ENCODE data around the gene CCDC117. TPM values are rescaled to one million over a fixed set of nuclear protein-coding genes. Genes with fewer than 3 reads are reported as not detected.
A peak's percentile ranks its signal among the peaks of the same experiment; 100 is the strongest.
"Not testable (repeated sequence)": the region's sequence is repeated elsewhere in the genome, so short reads cannot be mapped to it uniquely, and the experiment has no call there.

The CCDC117 gene
- polyA plus RNA-seq, 1 of the 3 experiments (the other 2 are of a cell fraction), result 4.2 TPM

DNA sequence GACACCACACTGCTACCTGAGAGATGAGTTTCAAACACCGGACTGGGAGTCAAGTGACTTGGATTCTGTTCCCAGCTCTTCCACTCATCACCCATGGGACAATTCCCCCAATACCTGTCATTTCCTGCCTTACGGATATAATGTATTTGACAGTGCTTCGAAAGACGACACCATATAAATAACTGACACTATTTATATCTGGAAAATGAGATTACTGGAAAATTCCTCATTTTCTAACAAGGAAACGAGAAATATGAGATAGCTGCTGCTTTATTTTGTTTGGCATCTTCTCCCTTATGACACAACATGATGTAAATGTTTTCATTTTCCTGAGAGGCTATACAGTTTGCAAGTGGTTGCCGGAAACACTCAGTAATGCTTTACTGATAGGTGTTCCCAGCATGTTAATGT, 22.0 kb upstream of the CCDC117 start (continued):
- TF ChIP-seq, protein P1, sequence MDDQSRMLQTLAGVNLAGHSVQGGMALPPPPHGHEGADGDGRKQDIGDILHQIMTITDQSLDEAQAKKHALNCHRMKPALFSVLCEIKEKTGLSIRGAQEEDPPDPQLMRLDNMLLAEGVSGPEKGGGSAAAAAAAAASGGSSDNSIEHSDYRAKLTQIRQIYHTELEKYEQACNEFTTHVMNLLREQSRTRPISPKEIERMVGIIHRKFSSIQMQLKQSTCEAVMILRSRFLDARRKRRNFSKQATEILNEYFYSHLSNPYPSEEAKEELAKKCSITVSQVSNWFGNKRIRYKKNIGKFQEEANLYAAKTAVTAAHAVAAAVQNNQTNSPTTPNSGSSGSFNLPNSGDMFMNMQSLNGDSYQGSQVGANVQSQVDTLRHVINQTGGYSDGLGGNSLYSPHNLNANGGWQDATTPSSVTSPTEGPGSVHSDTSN (IDR thresholded peaks at IDR 0.05), result peak; percentile 67

DNA sequence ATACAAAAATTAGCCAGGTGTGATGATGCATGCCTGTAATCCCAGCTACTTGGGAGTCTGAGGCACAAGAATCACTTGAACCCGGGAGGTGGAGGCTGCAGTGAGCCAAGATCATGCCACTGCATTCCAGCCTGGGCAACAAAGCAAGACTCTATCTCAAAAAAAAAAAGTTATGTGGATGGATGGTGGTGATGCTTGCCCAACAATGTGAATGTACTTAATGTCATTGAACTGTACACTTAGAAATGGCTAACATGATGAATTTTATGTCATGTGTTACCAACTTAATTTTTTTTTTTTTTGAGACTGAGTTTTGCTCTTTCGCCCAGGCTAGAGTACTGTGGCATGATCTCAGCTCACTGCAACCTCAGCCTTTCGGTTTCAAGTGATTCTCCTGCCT, 18.0 kb upstream of the CCDC117 start:
- H3K27me3 ChIP-seq (ENCODE audit: insufficient read depth); H3K9me3 ChIP-seq; H3K4me1 ChIP-seq (ENCODE audit: control insufficient read depth in 1 of 2, insufficient read depth in 2 of 2, low read depth in 1 of 2, low read length in 1 of 2); DNase-seq; H2AFZ ChIP-seq (ENCODE audit: low read depth); POLR2A ChIA-PET; H3K27ac ChIP-seq (ENCODE audit: low read depth in 2 of 2, low read length in 1 of 2); H3K4me3 ChIP-seq (ENCODE audit: low read depth in 2 of 2, low read length in 1 of 2); H3K9ac ChIP-seq; H3K79me2 ChIP-seq (ENCODE audit: insufficient read depth); H3K9me2 ChIP-seq; H4K20me1 ChIP-seq (ENCODE audit: insufficient read depth); H3K4me2 ChIP-seq: not testable (repeated sequence)
- CTCF ChIA-PET, result interaction anchor here (1.5 kb wide), 1 partner anchor 75 kb away, joined by 3 read pairs; no protein-coding TSS in a partner anchor
- Histone ChIP-seq H3F3A (replicated peaks; ENCODE audit: insufficient read depth) (peaks cover 13% of the 10 kb centered on the region), H3K36me3 (replicated peaks in 1 of 2; ENCODE audit: control insufficient read depth in 1 of 2, insufficient read depth in 2 of 2, low read length in 1 of 2) (peaks cover 0 to 19% of the 10 kb centered on the region in 2 experiments)
- 95% methylated on average over 3 of the region's 3 CpGs for WGBS (ENCODE audit: low lambda C conversion rate)

DNA sequence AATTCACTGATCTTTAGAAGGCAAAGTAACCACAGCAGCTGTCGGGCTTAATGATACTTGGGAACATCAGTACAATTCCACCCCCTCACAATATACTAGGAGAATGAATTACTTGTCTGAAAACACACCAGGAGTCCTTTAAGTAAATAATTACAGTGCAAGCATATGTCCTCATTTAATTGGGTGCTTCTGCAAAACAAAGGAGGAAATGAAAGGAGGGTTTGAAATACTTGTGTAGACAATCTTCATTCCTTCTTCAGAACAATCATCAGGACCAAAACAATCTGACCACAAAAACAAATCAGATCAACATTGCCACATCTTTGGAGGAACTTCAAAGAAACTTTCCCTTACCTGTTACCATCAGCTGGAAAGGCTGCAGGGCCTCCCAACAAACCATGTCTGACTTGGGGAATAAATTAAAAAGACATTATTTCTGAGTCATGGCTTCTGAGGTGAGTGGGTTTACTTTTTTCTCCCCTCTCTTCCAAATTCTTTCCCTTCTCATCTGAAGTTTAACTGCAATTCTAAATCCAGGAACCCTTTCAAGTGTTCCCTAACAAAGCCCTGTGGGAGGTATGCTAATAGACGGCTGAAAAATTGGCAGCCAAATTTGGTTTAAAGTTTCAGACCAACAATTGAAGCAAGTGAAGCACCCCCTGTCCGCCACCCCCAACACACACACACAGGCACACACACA, 12.5 kb upstream of the CCDC117 start:
- POLR2A ChIA-PET, result interaction anchor here (0.6 kb wide), 1 partner anchor 73 kb away, joined by 3 read pairs; no protein-coding TSS in a partner anchor
- Histone ChIP-seq H3K27ac (ENCODE audit: low read depth in 2 of 2, low read length in 1 of 2) (no peak overlapping the region), H2AFZ (ENCODE audit: low read depth) (no peak overlapping the region), H3K27me3 (ENCODE audit: insufficient read depth) (no peaks in the 10 kb centered on the region), H3K4me3 (ENCODE audit: low read depth in 2 of 2, low read length in 1 of 2) (no peak overlapping the region), H4K20me1 (ENCODE audit: insufficient read depth) (no peaks in the 10 kb centered on the region), H3F3A (replicated peaks; ENCODE audit: insufficient read depth) (peaks cover 9% of the 10 kb centered on the region), H3K36me3 (replicated peaks in 1 of 2; ENCODE audit: control insufficient read depth in 1 of 2, insufficient read depth in 2 of 2, low read length in 1 of 2) (no peaks in the 10 kb centered on the region), H3K9me3 (no peaks in the 10 kb centered on the region), H3K79me2 (ENCODE audit: insufficient read depth) (no peaks in the 10 kb centered on the region), H3K4me1 (ENCODE audit: control insufficient read depth in 1 of 2, insufficient read depth in 2 of 2, low read depth in 1 of 2, low read length in 1 of 2) (no peaks in the 10 kb centered on the region), H3K4me2 (no peak overlapping the region), H3K9ac (no peak overlapping the region), H3K9me2 (no peaks in the 10 kb centered on the region)
- no peak for DNase-seq
- 90% methylated on average over 3 of the region's 3 CpGs for WGBS (ENCODE audit: low lambda C conversion rate)
- CTCF ChIA-PET, result interaction anchor here (1.0 kb wide), 1 partner anchor 13 kb away, joined by 3 read pairs; no protein-coding TSS in a partner anchor
- TF ChIP-seq, protein P2, sequence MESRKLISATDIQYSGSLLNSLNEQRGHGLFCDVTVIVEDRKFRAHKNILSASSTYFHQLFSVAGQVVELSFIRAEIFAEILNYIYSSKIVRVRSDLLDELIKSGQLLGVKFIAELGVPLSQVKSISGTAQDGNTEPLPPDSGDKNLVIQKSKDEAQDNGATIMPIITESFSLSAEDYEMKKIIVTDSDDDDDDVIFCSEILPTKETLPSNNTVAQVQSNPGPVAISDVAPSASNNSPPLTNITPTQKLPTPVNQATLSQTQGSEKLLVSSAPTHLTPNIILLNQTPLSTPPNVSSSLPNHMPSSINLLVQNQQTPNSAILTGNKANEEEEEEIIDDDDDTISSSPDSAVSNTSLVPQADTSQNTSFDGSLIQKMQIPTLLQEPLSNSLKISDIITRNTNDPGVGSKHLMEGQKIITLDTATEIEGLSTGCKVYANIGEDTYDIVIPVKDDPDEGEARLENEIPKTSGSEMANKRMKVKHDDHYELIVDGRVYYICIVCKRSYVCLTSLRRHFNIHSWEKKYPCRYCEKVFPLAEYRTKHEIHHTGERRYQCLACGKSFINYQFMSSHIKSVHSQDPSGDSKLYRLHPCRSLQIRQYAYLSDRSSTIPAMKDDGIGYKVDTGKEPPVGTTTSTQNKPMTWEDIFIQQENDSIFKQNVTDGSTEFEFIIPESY (IDR thresholded peaks at IDR 0.05; ENCODE audit: borderline replicate concordance, low read depth), result no peak
- no peak for TF ChIP-seq EZH2phosphoT487 (IDR thresholded peaks at IDR 0.05; ENCODE audit: borderline replicate concordance, low read depth)
- TF ChIP-seq RCOR1 (IDR thresholded peaks at IDR 0.05; ENCODE audit: low read length), result no peak
- no peak for TF ChIP-seq SMC3 (IDR thresholded peaks at IDR 0.05; ENCODE audit: low read depth, low read length)
- no peak for TF ChIP-seq FOSL2 (IDR thresholded peaks at IDR 0.05; ENCODE audit: borderline replicate concordance, low read depth)
- TF ChIP-seq RXRA (IDR thresholded peaks at IDR 0.05; ENCODE audit: borderline replicate concordance, low read depth), result no peak
- TF ChIP-seq ELF1 (IDR thresholded peaks at IDR 0.05), result no peak
- TF ChIP-seq TCF12 (IDR thresholded peaks at IDR 0.05), result no peak
- TF ChIP-seq, protein P3, sequence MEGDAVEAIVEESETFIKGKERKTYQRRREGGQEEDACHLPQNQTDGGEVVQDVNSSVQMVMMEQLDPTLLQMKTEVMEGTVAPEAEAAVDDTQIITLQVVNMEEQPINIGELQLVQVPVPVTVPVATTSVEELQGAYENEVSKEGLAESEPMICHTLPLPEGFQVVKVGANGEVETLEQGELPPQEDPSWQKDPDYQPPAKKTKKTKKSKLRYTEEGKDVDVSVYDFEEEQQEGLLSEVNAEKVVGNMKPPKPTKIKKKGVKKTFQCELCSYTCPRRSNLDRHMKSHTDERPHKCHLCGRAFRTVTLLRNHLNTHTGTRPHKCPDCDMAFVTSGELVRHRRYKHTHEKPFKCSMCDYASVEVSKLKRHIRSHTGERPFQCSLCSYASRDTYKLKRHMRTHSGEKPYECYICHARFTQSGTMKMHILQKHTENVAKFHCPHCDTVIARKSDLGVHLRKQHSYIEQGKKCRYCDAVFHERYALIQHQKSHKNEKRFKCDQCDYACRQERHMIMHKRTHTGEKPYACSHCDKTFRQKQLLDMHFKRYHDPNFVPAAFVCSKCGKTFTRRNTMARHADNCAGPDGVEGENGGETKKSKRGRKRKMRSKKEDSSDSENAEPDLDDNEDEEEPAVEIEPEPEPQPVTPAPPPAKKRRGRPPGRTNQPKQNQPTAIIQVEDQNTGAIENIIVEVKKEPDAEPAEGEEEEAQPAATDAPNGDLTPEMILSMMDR (IDR thresholded peaks at IDR 0.05), result no peak
- TF ChIP-seq NRF1 (IDR thresholded peaks at IDR 0.05; ENCODE audit: low read depth, low read length), result no peak
- TF ChIP-seq, protein P4, sequence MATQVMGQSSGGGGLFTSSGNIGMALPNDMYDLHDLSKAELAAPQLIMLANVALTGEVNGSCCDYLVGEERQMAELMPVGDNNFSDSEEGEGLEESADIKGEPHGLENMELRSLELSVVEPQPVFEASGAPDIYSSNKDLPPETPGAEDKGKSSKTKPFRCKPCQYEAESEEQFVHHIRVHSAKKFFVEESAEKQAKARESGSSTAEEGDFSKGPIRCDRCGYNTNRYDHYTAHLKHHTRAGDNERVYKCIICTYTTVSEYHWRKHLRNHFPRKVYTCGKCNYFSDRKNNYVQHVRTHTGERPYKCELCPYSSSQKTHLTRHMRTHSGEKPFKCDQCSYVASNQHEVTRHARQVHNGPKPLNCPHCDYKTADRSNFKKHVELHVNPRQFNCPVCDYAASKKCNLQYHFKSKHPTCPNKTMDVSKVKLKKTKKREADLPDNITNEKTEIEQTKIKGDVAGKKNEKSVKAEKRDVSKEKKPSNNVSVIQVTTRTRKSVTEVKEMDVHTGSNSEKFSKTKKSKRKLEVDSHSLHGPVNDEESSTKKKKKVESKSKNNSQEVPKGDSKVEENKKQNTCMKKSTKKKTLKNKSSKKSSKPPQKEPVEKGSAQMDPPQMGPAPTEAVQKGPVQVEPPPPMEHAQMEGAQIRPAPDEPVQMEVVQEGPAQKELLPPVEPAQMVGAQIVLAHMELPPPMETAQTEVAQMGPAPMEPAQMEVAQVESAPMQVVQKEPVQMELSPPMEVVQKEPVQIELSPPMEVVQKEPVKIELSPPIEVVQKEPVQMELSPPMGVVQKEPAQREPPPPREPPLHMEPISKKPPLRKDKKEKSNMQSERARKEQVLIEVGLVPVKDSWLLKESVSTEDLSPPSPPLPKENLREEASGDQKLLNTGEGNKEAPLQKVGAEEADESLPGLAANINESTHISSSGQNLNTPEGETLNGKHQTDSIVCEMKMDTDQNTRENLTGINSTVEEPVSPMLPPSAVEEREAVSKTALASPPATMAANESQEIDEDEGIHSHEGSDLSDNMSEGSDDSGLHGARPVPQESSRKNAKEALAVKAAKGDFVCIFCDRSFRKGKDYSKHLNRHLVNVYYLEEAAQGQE (IDR thresholded peaks at IDR 0.05; ENCODE audit: low read depth, low read length), result no peak
- TF ChIP-seq, protein P5, sequence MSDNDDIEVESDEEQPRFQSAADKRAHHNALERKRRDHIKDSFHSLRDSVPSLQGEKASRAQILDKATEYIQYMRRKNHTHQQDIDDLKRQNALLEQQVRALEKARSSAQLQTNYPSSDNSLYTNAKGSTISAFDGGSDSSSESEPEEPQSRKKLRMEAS (IDR thresholded peaks at IDR 0.05; ENCODE audit: low read depth), result no peak
- TF ChIP-seq GABPA (IDR thresholded peaks at IDR 0.05; ENCODE audit: low read depth), result no peak
- TF ChIP-seq MEF2A (IDR thresholded peaks at IDR 0.05; ENCODE audit: borderline replicate concordance, low read depth), result no peak
- no peak for TF ChIP-seq JUND (IDR thresholded peaks at IDR 0.05)
- TF ChIP-seq POLR2AphosphoS5 (IDR thresholded peaks at IDR 0.05; ENCODE audit: low read depth, low read length), result no peak
